ENCODE measurements around the gene SPAG17. TPM values are rescaled to one million over a fixed set of nuclear protein-coding genes. Genes with fewer than 3 reads are reported as not detected.

Gene SPAG17
- total and polyA plus RNA-seq, 9 donors, result 0.08 to 39.5 (median 0.67) TPM

GRCh38 chr1:118093017-118093416, 92.0 kb downstream of the SPAG17 start:
- intact Hi-C loops (cut with DNase I), result no loop called here
- Histone ChIP-seq H3K27me3 (no peaks in the 10 kb centered on the region), H3K27ac (no peak overlapping the region), H3K9me3 (no peaks in the 10 kb centered on the region), H3K4me3 (no peak overlapping the region), H3K36me3 (no peaks in the 10 kb centered on the region), H3K4me1 (ENCODE audit: insufficient read depth) (no peaks in the 10 kb centered on the region)
- no peak for DNase-seq
- TF ChIP-seq POLR2A (IDR thresholded peaks at IDR 0.05), result no peak
- TF ChIP-seq EP300 (IDR thresholded peaks at IDR 0.05), result no peak
- TF ChIP-seq CTCF (IDR thresholded peaks at IDR 0.05), result no peak

- 82 to 86% (median 84%) methylated on average over 2 of the region's 2 CpGs for WGBS, 3 donors
- intact Hi-C loops (cut with DNase I), result no loop called here
- no peak for DNase-seq
- TF ChIP-seq CTCF (IDR thresholded peaks at IDR 0.05) (no peak), POLR2A (IDR thresholded peaks at IDR 0.05) (no peak), EP300 (IDR thresholded peaks at IDR 0.05) (no peak)
- H3K9me3 ChIP-seq, result no peaks in the 10 kb centered on the region
- H3K4me1 ChIP-seq (ENCODE audit: insufficient read depth), result no peaks in the 10 kb centered on the region
- no peak overlapping the region for H3K4me3 ChIP-seq
- H3K27me3 ChIP-seq, result no peaks in the 10 kb centered on the region
- H3K27ac ChIP-seq, result no peak overlapping the region
- H3K36me3 ChIP-seq, result no peaks in the 10 kb centered on the region
Observed at GRCh38 chr1:118090130-118090529, 94.9 kb downstream of the SPAG17 start.

- WGBS, 3 donors, result 89 to 96% (median 91%) methylated on average over 12 of the region's 12 CpGs
- TF ChIP-seq POLR2A (IDR thresholded peaks at IDR 0.05) (no peak), EP300 (IDR thresholded peaks at IDR 0.05) (no peak), CTCF (IDR thresholded peaks at IDR 0.05) (no peak)
- Histone ChIP-seq H3K4me3 (no peak overlapping the region), H3K4me1 (ENCODE audit: insufficient read depth) (no peaks in the 10 kb centered on the region), H3K9me3 (no peaks in the 10 kb centered on the region), H3K36me3 (no peaks in the 10 kb centered on the region), H3K27ac (no peak overlapping the region), H3K27me3 (no peaks in the 10 kb centered on the region)
- no peak for DNase-seq
- intact Hi-C loops (cut with DNase I), result loop anchor here in 1 of 4 donors (10.0 kb wide), 1 partner anchor 1849 kb away; no protein-coding TSS in a partner anchor
Observed at GRCh38 chr1:118085365-118085764, 99.7 kb downstream of the SPAG17 start.

- Histone ChIP-seq H3K27me3 (no peaks in the 10 kb centered on the region), H3K9me3 (no peaks in the 10 kb centered on the region), H3K36me3 (no peaks in the 10 kb centered on the region), H3K4me1 (ENCODE audit: insufficient read depth) (no peaks in the 10 kb centered on the region), H3K27ac (no peak overlapping the region), H3K4me3 (no peak overlapping the region)
- intact Hi-C loops (cut with DNase I), result loop anchor here in 1 of 4 donors (10.0 kb wide), 1 partner anchor 1850 kb away; no protein-coding TSS in a partner anchor
- TF ChIP-seq EP300 (IDR thresholded peaks at IDR 0.05), result no peak
- TF ChIP-seq POLR2A (IDR thresholded peaks at IDR 0.05), result no peak
- no peak for TF ChIP-seq CTCF (IDR thresholded peaks at IDR 0.05)
- 66 to 76% (median 73%) methylated on average over 2 of the region's 2 CpGs for WGBS, 3 donors
- no peak for DNase-seq
Observed at GRCh38 chr1:118084400-118084799, 100.6 kb downstream of the SPAG17 start.

Data from ovary (tissue), 9 donors.